Adrenal gland (tissue), 12 donors: ENCODE data around the gene OVOL2. TPM values are rescaled to one million over a fixed set of nuclear protein-coding genes. Genes with fewer than 3 reads are reported as not detected.

ENCODE experiments used
- DNase-seq, 7 donors: peaks; one replicate each; pipeline ENCODE4 v3.0.0-alpha.2; 2019 to 2020
- H3K27ac ChIP-seq, 5 donors: fragments of 200-600 bp; sonication (generic) in 4 of 5; 1 replicate in 3 of 5; 2 replicates in 2 of 5; pipeline versions ENCODE4 v1.5.1 to v1.8.0; 2016 to 2020; ENCODE audit warnings: mild to moderate bottlenecking in 1 of 5
- H3K27me3 ChIP-seq: fragments of 200-600 bp; 2 replicates; pipeline ENCODE4 v1.8.0; 2021
- H3K36me3 ChIP-seq, 2 donors: fragments of 200-600 bp; replicated peaks in 1 of 2; 1 replicate in 1 of 2; 2 replicates in 1 of 2; pipeline versions ENCODE4 v1.5.1 to v1.8.0; 2018 to 2022
- H3K4me1 ChIP-seq, 2 donors: fragments of 200-600 bp; replicated peaks in 1 of 2; 1 replicate in 1 of 2; 2 replicates in 1 of 2; pipeline versions ENCODE4 v1.5.1 to v1.8.0; 2018 to 2021
- H3K4me3 ChIP-seq, 4 donors: fragments of 200-600 bp; sonication (generic) in 3 of 4; one replicate each; pipeline ENCODE4 v1.5.1; 2016 to 2018
- H3K9me3 ChIP-seq, 3 donors: fragments of 200-600 bp; sonication (generic) in 1 of 3; replicated peaks in 1 of 3; 1 replicate in 2 of 3; 2 replicates in 1 of 3; pipeline versions ENCODE4 v1.5.1 to v1.8.0; 2016 to 2021
- POLR2A ChIP-seq, 2 donors: fragments of 450-650 bp; IDR thresholded peaks; one replicate each; pipeline ENCODE4 v1.6.1; 2017; ENCODE audit warnings: antibody characterized with exemption in 2 of 2, mild to moderate bottlenecking in 2 of 2, moderate library complexity in 1 of 2
- WGBS, 4 donors: extraction: QIAGEN DNeasy Blood & Tissue Kit in 2 of 4; methylation state at CpG; one replicate each; pipeline versions ENCODE4 v1.1.5 to v1.1.7; 2013 to 2017; 5-methylcytosine and 5-hydroxymethylcytosine counted together
- intact Hi-C, 2 donors: fragments of 100-400 bp; cut with DNase I; formaldehyde crosslinking; loops; one replicate each; pipeline versions ENCODE4 v1.14.1 to v1.15.0; 2022 to 2023
- polyA plus RNA-seq, 3 donors: library from polyadenylated mRNA; stranded (reverse); fragments of 200-250 nt in 2 of 3; fragments of 350-450 nt in 1 of 3; fragmentation: Illumina TruSeq in 1 of 3; extraction: RNeasy Lipid Tissue Mini Kit (QIAGEN cat#74804) in 1 of 3; gene quantifications; one replicate each; pipeline ENCODE4 v1.2.3, GENCODE V29; 2013 to 2014
- small RNA-seq, 2 donors: library from RNA; depleted of rRNA; stranded (forward); fragments of <200 nt; gene quantifications; one replicate each; pipeline ENCODE3, GENCODE V24; 2016
- total RNA-seq, 9 donors: library from RNA; depleted of rRNA in 4 of 9; stranded (reverse); fragments of >200 nt in 4 of 9; fragments of 120-200 nt in 1 of 9; fragmentation: NEBNext Ultra II Directional in 1 of 9; extraction: Animal tissue kit (Norgen Biotek cat#: 25700) in 1 of 9; gene quantifications; one replicate each; pipeline versions ENCODE4 v1.1.0 to v1.2.4, GENCODE V29; 2013 to 2023
- TF ChIP-seq, protein P1 (sequence below), 6 experiments: fragments of 450-650 bp in 4 of 6; fragments of 200-600 bp in 2 of 6; sonication (generic) in 1 of 6; IDR thresholded peaks; 1 replicate in 5 of 6; 2 replicates in 1 of 6; pipeline versions ENCODE4 v1.5.1 to v1.8.0; 2016 to 2021; ENCODE audit warnings: antibody characterized with exemption in 6 of 6, mild to moderate bottlenecking in 2 of 6, moderate library complexity in 1 of 6
- donor health status: healthy with polysubstance abuse.
- donor health status: Bipolar disorder and iron deficiency.
- donor health status: DM: yes; HTN: yes; CAD: no.
- donor health status: DM: no; HTN: no; CAD: no.
- donor health status: DM: no; HTN: no; CAD: no.
- donor health status: DM: yes; HTN: yes; CAD: no.

Gene OVOL2
- total and polyA plus RNA-seq, 12 donors = not detected

DNA sequence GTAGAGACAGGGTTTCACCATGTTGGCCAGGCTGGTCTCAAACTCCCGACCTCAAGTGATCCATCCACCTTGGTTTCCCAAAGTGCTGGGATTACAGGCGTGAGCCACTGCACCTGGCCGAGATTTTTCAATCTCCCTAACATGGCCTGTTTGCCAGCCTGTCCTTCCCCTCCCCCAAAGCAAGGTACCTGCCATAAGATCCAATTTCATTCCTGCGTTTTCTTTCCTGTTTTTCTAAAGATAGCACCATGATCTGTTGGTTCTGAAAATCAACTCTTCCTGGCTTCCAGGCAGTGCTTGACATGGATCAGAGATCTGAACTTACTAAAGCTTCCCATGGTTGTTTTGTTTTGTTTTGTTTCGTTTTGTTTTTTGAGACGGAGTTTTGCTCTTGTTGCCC lies 81.4 kb downstream of the OVOL2 start:
- Histone ChIP-seq H3K27me3 (no peaks in the 10 kb centered on the region), H3K36me3 (peaks cover 0 to 24% of the 10 kb centered on the region in 2 donors), H3K4me3 (no peak overlapping the region), H3K9me3 (no peaks in the 10 kb centered on the region), H3K4me1 (peaks cover 22 to 25% of the 10 kb centered on the region in 2 donors), H3K27ac (no peak overlapping the region)
- TF ChIP-seq POLR2A (IDR thresholded peaks at IDR 0.05) = no peak
- TF ChIP-seq, protein P1, sequence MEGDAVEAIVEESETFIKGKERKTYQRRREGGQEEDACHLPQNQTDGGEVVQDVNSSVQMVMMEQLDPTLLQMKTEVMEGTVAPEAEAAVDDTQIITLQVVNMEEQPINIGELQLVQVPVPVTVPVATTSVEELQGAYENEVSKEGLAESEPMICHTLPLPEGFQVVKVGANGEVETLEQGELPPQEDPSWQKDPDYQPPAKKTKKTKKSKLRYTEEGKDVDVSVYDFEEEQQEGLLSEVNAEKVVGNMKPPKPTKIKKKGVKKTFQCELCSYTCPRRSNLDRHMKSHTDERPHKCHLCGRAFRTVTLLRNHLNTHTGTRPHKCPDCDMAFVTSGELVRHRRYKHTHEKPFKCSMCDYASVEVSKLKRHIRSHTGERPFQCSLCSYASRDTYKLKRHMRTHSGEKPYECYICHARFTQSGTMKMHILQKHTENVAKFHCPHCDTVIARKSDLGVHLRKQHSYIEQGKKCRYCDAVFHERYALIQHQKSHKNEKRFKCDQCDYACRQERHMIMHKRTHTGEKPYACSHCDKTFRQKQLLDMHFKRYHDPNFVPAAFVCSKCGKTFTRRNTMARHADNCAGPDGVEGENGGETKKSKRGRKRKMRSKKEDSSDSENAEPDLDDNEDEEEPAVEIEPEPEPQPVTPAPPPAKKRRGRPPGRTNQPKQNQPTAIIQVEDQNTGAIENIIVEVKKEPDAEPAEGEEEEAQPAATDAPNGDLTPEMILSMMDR (IDR thresholded peaks at IDR 0.05) = no peak
- intact Hi-C loops = no loop called here
- 93 to 98% (median 96%) methylated on average over 5 to 6 of the region's 6 CpGs for WGBS, 4 donors
- DNase-seq = no peak

Small RNA genes within 50 kb of the gene (small RNA-seq; reads per million reads assigned to genes)
- 0 reads per million in 2 donors for gene RNU7-137P

Other genes starting within 250 kb of the OVOL2 start
- gene SNX5, start 89.1 kb downstream of the OVOL2 start, total RNA-seq = 100 to 1,000 TPM; 103 to 201 (median 121) TPM
- 100 to 1,000 TPM; 144 to 162 (median 160) TPM for gene SNX5, start 89.1 kb downstream of the OVOL2 start, polyA plus RNA-seq
- gene MGME1, start 88.9 kb downstream of the OVOL2 start, total RNA-seq = 10 to 100 TPM; 11.0 to 30.0 (median 21.1) TPM
- 10 to 100 TPM; 19.1 to 25.9 (median 19.8) TPM for gene MGME1, start 88.9 kb downstream of the OVOL2 start, polyA plus RNA-seq
- 10 to 100 TPM; 13.2 to 29.2 (median 16.2) TPM for gene KAT14, start 79.9 kb upstream of the OVOL2 start, total RNA-seq
- 10 to 100 TPM in 1 of 3 donors, 1 to 10 TPM in 2; 5.7 to 24.0 (median 8.8) TPM for gene KAT14, start 79.9 kb upstream of the OVOL2 start, polyA plus RNA-seq
- gene PET117, start 79.9 kb upstream of the OVOL2 start, total RNA-seq = 10 to 100 TPM in 8 of 9 donors, 1 to 10 TPM in 1; 4.5 to 45.4 (median 18.7) TPM
- 10 to 100 TPM; 11.8 to 28.2 (median 12.1) TPM for gene PET117, start 79.9 kb upstream of the OVOL2 start, polyA plus RNA-seq
- 10 to 100 TPM in 8 of 9 donors, 1 to 10 TPM in 1; 7.1 to 27.9 (median 12.4) TPM for gene ZNF133, start 230.6 kb upstream of the OVOL2 start, total RNA-seq
- gene ZNF133, start 230.6 kb upstream of the OVOL2 start, polyA plus RNA-seq = 10 to 100 TPM in 2 of 3 donors, 1 to 10 TPM in 1; 8.0 to 54.9 (median 53.8) TPM